Skeletal muscle satellite cell (primary cell): Measurements from ENCODE around the gene CES2.
"Not testable (repeated sequence)": the region's sequence is repeated elsewhere in the genome, so short reads cannot be mapped to it uniquely, and the experiment has no call there.

Experiments
- H3K27me3 ChIP-seq: 2 replicates; pipeline ENCODE4 v1.7.0; 2013; ENCODE audit warnings: low read length; ENCODE audit not compliant: control insufficient read depth, insufficient read depth
- H3K36me3 ChIP-seq: 2 replicates; pipeline ENCODE4 v1.7.0; 2013; ENCODE audit warnings: mild to moderate bottlenecking, control low read depth, low read length; ENCODE audit not compliant: insufficient read depth
- H3K4me1 ChIP-seq: 2 replicates; pipeline ENCODE4 v1.7.0; 2013; ENCODE audit warnings: low read length; ENCODE audit not compliant: control insufficient read depth, insufficient read depth
- H3K4me2 ChIP-seq: 2 replicates; pipeline ENCODE4 v1.7.0; 2013; ENCODE audit warnings: mild to moderate bottlenecking, low read length
- H3K4me3 ChIP-seq: 2 replicates; pipeline ENCODE4 v1.7.0; 2013; ENCODE audit warnings: low read length
- H3K9ac ChIP-seq: 2 replicates; pipeline ENCODE4 v1.7.0; 2013; ENCODE audit warnings: mild to moderate bottlenecking, low read depth, low read length, moderate library complexity
- H3K9me3 ChIP-seq: replicated peaks from 2 replicates; pipeline ENCODE4 v1.7.0; 2013; ENCODE audit warnings: mild to moderate bottlenecking, control low read depth, low read length

CES2 gene

GRCh38 chr16:66964049-66964448, 28.7 kb downstream of the CES2 start:
- Histone ChIP-seq H3K9me3 (no peaks in the 10 kb centered on the region), H3K4me3 (no peak overlapping the region), H3K9ac (no peak overlapping the region), H3K4me2 (no peak overlapping the region), H3K4me1 (no peaks in the 10 kb centered on the region), H3K36me3 (no peaks in the 10 kb centered on the region), H3K27me3 (peaks cover 34% of the 10 kb centered on the region)

GRCh38 chr16:66968847-66969246, 33.5 kb downstream of the CES2 start:
- Histone ChIP-seq H3K9ac (no peak overlapping the region), H3K27me3 (peaks cover 41% of the 10 kb centered on the region), H3K4me1 (peaks cover 4% of the 10 kb centered on the region), H3K4me3 (no peak overlapping the region), H3K36me3 (no peaks in the 10 kb centered on the region), H3K4me2 (no peak overlapping the region), H3K9me3 (no peaks in the 10 kb centered on the region)

- Histone ChIP-seq H3K9me3 (no peaks in the 10 kb centered on the region), H3K4me2 (no peak overlapping the region), H3K36me3 (no peaks in the 10 kb centered on the region)
Observed at GRCh38 chr16:66970775-66971720, 35.7 kb downstream of the CES2 start.

GRCh38 chr16:66972983-66973382, 37.7 kb downstream of the CES2 start:
- Histone ChIP-seq H3K4me3 (no peak overlapping the region), H3K27me3 (peaks cover 9% of the 10 kb centered on the region), H3K4me1 (peaks cover 4% of the 10 kb centered on the region), H3K36me3 (no peaks in the 10 kb centered on the region), H3K9ac (no peak overlapping the region), H3K4me2 (no peak overlapping the region), H3K9me3 (no peaks in the 10 kb centered on the region)

More at GRCh38 chr16:66970775-66971720, 35.7 kb downstream of the CES2 start:
- Histone ChIP-seq H3K27me3 (peaks cover 24% of the 10 kb centered on the region), H3K9ac (no peak overlapping the region), H3K4me3 (no peak overlapping the region), H3K4me1 (peaks cover 4% of the 10 kb centered on the region)

GRCh38 chr16:66973716-66974115, 38.4 kb downstream of the CES2 start:
- Histone ChIP-seq H3K27me3 (peaks cover 8% of the 10 kb centered on the region), H3K4me3 (no peak overlapping the region), H3K4me1 (peaks cover 5% of the 10 kb centered on the region), H3K36me3 (no peaks in the 10 kb centered on the region), H3K4me2 (no peak overlapping the region), H3K9me3 (no peaks in the 10 kb centered on the region), H3K9ac (no peak overlapping the region)

- H3K9me3 ChIP-seq, H3K36me3 ChIP-seq, H3K4me2 ChIP-seq, H3K4me3 ChIP-seq, H3K27me3 ChIP-seq, H3K9ac ChIP-seq: not testable (repeated sequence)
- peaks cover 11% of the 10 kb centered on the region for H3K4me1 ChIP-seq
Observed at GRCh38 chr16:66974156-66974931, 39.0 kb downstream of the CES2 start.

GRCh38 chr16:66974932-66975246, 39.6 kb downstream of the CES2 start:
- peaks cover 13% of the 10 kb centered on the region for H3K4me1 ChIP-seq
- not testable (repeated sequence) for H3K9me3 ChIP-seq, H3K9ac ChIP-seq, H3K4me3 ChIP-seq, H3K36me3 ChIP-seq, H3K4me2 ChIP-seq, H3K27me3 ChIP-seq

GRCh38 chr16:66975302-66975893, 40.1 kb downstream of the CES2 start:
- Histone ChIP-seq H3K4me3 (no peak overlapping the region), H3K36me3 (no peaks in the 10 kb centered on the region), H3K9ac (no peak overlapping the region), H3K4me2 (no peak overlapping the region), H3K9me3 (no peaks in the 10 kb centered on the region), H3K4me1 (peaks cover 13% of the 10 kb centered on the region), H3K27me3 (peaks cover 8% of the 10 kb centered on the region)

GRCh38 chr16:66976746-66977145, 41.4 kb downstream of the CES2 start:
- no peaks in the 10 kb centered on the region for H3K36me3 ChIP-seq
- H3K9me3 ChIP-seq, result no peaks in the 10 kb centered on the region
- peaks cover 9% of the 10 kb centered on the region for H3K4me1 ChIP-seq
- peaks cover 8% of the 10 kb centered on the region for H3K27me3 ChIP-seq
- H3K9ac ChIP-seq, result no peak overlapping the region
- no peak overlapping the region for H3K4me3 ChIP-seq
- H3K4me2 ChIP-seq, result no peak overlapping the region

GRCh38 chr16:66977341-66978113, 42.2 kb downstream of the CES2 start:
- Histone ChIP-seq H3K9me3 (no peaks in the 10 kb centered on the region), H3K4me1 (peaks cover 9% of the 10 kb centered on the region), H3K4me3 (no peak overlapping the region), H3K36me3 (no peaks in the 10 kb centered on the region), H3K9ac (no peak overlapping the region), H3K4me2 (no peak overlapping the region), H3K27me3 (peaks cover 4% of the 10 kb centered on the region)
